Body of pancreas (tissue), 4 donors: ENCODE results near the gene LHX8.

ENCODE experiments used
- CTCF ChIP-seq, 7 experiments: fragments of 450-650 bp in 4 of 7; fragments of 200-600 bp in 3 of 7; sonication (generic) in 3 of 7; IDR thresholded peaks; one replicate each; pipeline ENCODE4 v1.5.1; 2016 to 2019; ENCODE audit warnings: antibody characterized with exemption in 7 of 7
- POLR2A ChIP-seq, 3 donors: fragments of 450-650 bp; IDR thresholded peaks; one replicate each; pipeline ENCODE4 v1.6.1; 2016; ENCODE audit warnings: antibody characterized with exemption in 3 of 3, mild to moderate bottlenecking in 2 of 3

- no peak for TF ChIP-seq CTCF (IDR thresholded peaks at IDR 0.05)
- TF ChIP-seq POLR2A (IDR thresholded peaks at IDR 0.05): no peak
Observed at GRCh38 chr1:75087278-75087677, 46.9 kb upstream of the LHX8 start.
